GM12872 (cell line): ENCODE results near the gene PTOV1.

Experiments
- CTCF ChIP-seq: IDR thresholded peaks from 3 replicates; pipeline ENCODE4 v1.5.1; 2011; ENCODE audit warnings: low read depth, mild to moderate bottlenecking, low read length, moderate library complexity; ENCODE audit not compliant: insufficient read depth

Gene PTOV1

DNA sequence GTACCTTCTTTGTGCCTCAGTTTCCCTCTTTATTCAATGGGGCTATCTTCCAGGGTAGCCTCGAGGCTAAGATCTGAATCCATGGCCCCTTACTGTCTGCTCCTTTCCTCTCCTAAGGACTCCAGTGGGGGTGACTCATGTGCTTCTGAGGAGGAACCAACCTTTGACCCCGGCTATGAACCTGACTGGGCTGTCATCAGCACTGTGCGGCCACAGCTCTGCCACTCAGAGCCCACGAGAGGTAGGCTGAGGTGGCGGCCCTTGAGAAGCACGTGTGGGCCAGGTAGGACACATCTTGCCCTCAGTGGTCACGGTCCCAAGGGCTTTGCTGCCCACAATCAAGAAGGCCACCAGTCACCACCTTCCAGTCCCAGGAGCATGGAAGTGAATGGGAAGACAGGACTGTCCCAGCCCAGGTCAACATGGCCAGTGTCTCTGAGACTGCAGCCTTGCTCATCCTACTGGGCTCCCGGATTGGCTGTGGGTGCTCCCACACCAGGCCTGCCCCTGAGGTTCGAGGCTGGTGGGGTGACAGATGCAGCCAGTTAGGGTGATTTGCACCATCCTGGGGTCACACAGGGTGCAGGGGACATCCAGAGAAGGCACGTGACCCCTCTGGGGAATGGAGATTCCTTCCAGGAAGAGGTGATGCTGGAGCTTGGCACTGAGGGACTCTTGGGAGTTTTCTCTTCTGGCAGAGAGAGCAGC lies 29.4 kb downstream of the PTOV1 start:
- TF ChIP-seq CTCF, result no peak

GRCh38 chr19:49881186-49881585 lies 30.2 kb downstream of the PTOV1 start:
- TF ChIP-seq CTCF, result no peak

DNA sequence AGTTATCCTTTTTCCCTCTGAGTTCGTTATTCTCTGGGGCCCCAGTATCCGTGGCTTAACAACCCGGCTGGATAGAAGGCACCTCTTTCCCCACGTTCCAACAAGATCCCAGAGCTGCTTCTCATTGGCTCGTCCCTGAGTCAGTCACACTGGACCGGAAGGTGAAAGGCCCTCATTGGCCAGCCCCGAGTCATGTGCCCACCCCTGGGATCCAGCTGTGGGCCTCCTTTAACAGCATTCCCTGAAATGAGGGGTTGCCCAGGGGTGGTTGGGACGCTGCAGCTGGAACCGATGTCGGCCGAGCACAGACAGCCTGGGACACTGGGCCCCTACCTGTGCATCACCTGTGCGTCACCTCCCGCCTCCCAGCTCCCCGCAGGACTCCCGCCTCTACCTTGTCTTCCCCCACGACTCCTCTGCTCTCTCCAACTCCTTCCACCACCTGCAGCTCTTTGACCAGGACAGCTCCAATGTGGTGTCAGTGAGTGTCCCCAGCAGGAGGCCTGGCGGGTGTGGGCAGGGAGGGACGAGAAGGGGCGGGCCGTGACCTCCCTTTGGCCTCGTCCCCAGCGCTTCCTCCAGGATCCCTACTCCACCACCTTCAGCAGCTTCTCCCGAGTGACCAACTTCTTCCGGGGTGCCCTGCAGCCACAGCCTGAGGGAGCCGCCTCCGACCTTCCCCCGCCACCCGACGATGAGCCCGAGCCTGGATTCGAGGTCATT lies 30.9 kb downstream of the PTOV1 start:
- TF ChIP-seq CTCF, result no peak

DNA sequence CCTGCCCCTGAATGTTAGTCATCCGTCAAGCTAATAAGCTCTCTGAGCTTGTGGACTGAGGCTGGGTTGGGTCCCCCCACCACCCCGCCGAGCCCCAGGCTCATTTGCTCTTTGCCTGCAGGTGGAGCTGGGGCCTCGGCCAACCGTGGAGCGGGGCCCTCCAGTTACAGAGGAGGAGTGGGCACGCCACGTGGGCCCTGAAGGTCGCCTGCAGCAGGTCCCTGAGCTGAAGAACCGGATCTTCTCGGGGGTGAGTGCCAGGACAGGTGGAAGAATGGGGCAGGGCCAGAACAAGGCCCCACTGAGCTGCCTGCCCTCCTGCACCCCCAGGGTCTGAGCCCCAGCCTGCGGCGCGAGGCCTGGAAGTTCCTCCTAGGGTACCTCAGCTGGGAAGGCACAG lies 31.7 kb downstream of the PTOV1 start:
- TF ChIP-seq CTCF, result no peak

DNA sequence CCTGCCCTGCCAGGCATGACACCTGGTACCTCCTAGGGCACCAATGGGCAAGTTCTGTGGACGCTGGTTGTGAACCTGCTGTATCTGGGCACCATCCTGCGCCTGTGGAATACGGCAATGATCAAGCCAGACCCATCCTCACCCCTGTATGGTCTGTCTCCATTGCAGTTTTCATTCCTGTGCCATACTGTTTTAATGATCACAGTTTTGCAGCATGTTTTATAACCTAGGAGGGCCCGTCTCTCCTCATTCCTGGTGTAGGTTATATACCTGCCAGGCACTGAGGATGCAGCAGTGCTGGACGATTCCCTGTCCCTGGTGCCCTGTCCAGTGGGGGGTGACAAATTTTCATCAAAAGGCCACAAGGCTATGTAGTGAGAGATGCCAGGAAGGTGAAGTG lies 32.1 kb downstream of the PTOV1 start:
- TF ChIP-seq CTCF, result no peak

DNA sequence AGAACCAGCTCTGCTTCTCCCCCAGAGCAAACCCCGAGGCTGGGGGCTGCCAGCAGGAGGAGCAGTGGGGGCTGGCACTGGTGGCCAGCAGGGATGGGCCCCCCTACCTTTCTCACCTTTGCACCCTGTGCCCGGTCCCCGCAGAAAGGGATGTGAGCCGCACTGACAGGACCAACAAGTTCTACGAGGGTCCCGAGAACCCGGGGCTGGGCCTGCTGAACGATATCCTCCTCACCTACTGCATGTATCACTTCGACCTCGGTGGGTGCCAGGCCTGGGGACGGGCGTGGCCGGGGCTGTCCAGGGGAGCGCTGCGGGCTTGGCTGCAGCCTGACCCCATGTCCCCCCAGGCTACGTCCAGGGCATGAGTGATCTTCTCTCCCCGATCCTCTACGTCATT lies 33.1 kb downstream of the PTOV1 start:
- no peak for TF ChIP-seq CTCF

DNA sequence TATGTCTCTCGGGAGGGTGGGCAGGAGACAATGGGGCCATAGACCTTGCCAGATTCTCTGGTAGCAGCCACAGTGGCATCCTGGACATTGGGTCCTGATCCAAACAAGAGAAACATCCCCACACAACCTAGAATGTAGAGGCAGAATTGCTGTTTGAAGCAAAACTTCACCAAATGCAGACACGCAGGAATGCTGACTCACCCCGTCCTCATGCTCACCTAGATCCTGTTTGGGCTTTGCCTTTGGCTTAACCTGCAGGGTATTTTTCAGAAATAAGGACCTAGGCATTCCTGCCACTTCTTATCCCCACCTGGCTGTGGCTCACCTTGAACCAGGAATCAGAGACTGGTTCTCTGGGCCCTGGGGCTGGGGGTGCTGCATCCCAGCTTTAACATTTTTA lies 33.8 kb downstream of the PTOV1 start:
- no peak for TF ChIP-seq CTCF
